Hair follicular keratinocyte (primary cell): ENCODE measurements around the gene PCDHA11. TPM values are rescaled to one million over a fixed set of nuclear protein-coding genes. Genes with fewer than 3 reads are reported as not detected.

Experiments used
- total RNA-seq: library from RNA; depleted of rRNA; stranded (reverse); fragments of >200 nt; gene quantifications from 2 replicates; pipeline ENCODE4 v1.2.3, GENCODE V29; 2015

PCDHA11 gene, protein sequence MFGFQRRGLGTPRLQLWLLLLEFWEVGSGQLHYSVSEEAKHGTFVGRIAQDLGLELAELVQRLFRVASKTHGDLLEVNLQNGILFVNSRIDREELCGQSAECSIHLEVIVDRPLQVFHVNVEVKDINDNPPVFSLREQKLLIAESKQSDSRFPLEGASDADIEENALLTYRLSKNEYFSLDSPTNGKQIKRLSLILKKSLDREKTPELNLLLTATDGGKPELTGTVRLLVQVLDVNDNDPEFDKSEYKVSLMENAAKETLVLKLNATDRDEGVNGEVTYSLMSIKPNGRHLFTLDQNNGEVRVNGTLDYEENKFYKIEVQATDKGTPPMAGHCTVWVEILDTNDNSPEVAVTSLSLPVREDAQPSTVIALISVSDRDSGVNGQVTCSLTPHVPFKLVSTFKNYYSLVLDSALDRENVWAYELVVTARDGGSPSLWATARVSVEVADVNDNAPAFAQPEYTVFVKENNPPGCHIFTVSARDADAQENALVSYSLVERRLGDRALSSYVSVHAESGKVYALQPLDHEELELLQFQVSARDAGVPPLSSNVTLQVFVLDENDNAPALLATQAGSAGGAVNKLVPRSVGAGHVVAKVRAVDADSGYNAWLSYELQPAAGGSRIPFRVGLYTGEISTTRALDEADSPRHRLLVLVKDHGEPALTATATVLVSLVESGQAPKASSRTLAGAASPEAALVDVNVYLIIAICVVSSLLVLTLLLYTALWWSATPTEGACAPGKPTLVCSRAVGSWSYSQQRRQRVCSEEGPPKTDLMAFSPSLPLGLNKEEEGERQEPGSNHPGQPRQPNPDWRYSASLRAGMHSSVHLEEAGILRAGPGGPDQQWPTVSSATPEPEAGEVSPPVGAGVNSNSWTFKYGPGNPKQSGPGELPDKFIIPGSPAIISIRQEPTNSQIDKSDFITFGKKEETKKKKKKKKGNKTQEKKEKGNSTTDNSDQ
- total RNA-seq: under 0.01 TPM in 1 of 2 replicates, not detected in the other

GRCh38 chr5:140868721-140869554 is at the start of gene PCDHA11:
Gene PCDHA11, plus strand, starts transcription at chr5:140868957. Its CDS starts 147 bp downstream, at chr5:140869104.

DNA sequence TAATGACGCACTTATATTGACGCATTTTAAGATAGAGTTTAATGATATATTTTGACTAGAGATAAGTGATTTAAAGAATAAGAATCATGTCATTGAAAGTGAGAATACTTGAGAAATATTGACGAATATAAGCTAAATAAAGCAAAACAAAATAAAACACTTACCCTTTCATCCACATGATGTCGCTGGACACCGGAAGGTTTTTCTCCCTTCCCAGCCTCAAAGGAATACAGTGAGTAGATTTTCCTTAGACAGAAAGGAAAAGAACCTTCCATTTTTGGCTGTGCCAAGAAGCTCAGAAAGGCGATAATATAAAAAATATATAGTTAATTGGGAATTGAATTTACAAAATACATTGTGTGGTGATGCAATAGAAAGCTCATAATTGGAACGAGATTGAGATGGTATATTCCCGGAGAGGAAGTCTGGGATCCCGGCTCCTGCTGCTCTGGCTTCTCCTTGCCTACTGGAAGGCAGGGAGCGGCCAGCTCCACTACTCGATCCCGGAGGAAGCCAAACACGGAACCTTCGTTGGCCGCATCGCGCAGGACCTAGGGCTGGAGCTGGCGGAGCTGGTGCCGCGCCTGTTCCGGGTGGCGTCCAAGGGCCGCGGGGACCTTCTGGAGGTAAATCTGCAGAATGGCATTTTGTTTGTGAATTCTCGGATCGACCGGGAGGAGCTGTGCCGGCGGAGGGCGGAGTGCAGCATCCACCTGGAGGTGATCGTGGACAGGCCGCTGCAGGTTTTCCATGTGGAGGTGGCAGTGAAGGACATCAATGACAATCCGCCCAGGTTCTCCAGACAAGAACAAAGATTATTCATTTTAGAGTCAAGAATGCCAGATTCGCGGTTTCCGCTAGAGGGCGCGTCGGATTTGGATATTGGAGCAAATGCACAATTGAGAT is 47.1 kb upstream of the PCDHA11 start, which contains the start of gene PCDHA5:
Gene PCDHA5, plus strand, starts transcription at position 239 of the 906 bp plus-strand sequence.

DNA sequence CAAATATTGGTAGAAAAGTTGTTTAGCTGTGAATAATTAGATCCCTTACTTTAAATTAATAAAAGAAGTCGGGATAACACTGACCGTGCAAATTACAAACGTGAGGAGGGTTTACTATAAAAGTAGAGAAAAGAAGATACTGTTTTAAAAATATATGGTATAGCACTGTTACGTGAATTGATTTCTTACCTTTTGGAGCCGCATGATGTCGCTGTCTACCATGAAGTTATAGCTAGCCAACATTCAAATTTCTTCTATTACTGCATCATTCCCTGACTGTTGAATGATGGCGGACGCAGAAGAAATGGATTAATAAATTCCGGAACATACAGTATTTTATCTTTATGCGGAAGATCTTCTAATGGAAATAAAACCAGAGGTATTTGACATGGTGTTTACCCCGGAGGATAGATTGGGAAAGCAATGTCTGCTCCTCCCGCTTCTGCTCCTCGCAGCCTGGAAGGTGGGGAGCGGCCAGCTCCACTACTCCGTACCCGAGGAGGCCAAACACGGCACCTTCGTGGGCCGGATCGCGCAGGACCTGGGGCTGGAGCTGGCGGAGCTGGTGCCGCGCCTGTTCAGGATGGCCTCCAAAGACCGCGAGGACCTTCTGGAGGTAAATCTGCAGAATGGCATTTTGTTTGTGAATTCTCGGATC is 40.9 kb upstream of the PCDHA11 start, which contains the start of gene PCDHA6:
Gene PCDHA6, plus strand, starts transcription at position 257 of the 658 bp plus-strand sequence. Its CDS starts 132 bp downstream, at position 389.

GRCh38 chr5:140833993-140834392 is 34.8 kb upstream of the PCDHA11 start, which contains the start of gene PCDHA7:
Gene PCDHA7, plus strand, starts transcription at chr5:140834269. Its CDS starts 115 bp downstream, at chr5:140834384.

GRCh38 chr5:140840978-140841962 is 27.5 kb upstream of the PCDHA11 start, which contains the start of gene PCDHA8:
Gene PCDHA8, plus strand, starts transcription at chr5:140841187. Its CDS starts 135 bp downstream, at chr5:140841322.

GRCh38 chr5:140848139-140849102 is 20.3 kb upstream of the PCDHA11 start, which contains the start of gene PCDHA9:
Gene PCDHA9, plus strand, starts transcription at chr5:140848382. Its CDS starts 114 bp downstream, at chr5:140848496.

DNA sequence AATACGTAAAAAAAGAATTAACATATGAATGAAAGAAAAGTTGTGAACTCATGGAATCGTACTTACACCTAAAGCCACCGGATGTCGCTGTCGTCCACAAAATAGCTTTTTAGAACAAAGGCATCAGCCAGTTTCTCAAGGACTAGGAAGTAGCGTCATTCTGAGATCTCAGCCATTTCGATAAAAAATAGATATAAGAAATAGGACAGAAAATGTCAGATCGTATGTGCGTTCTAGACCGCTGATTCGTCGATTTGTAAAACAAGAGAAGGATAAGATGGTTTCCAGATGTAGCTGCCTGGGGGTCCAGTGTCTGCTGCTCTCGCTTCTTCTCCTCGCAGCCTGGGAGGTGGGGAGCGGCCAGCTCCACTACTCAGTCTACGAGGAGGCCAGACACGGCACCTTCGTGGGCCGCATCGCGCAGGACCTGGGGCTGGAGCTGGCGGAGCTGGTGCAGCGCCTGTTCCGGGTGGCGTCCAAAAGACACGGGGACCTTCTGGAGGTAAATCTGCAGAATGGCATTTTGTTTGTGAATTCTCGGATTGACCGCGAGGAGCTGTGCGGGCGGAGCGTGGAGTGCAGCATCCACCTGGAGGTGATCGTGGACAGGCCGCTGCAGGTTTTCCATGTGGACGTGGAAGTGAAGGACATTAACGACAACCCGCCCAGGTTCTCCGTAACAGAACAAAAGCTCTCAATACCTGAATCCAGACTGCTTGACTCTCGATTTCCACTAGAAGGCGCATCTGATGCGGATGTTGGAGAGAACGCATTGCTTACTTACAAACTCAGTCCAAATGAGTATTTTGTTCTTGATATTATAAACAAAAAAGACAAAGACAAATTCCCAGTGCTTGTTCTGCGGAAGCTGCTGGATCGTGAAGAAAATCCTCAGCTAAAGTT is 12.7 kb upstream of the PCDHA11 start, which contains the start of gene PCDHA10:
Gene PCDHA10, plus strand, starts transcription at position 126 of the 903 bp plus-strand sequence. Its CDS starts 152 bp downstream, at position 278.

DNA sequence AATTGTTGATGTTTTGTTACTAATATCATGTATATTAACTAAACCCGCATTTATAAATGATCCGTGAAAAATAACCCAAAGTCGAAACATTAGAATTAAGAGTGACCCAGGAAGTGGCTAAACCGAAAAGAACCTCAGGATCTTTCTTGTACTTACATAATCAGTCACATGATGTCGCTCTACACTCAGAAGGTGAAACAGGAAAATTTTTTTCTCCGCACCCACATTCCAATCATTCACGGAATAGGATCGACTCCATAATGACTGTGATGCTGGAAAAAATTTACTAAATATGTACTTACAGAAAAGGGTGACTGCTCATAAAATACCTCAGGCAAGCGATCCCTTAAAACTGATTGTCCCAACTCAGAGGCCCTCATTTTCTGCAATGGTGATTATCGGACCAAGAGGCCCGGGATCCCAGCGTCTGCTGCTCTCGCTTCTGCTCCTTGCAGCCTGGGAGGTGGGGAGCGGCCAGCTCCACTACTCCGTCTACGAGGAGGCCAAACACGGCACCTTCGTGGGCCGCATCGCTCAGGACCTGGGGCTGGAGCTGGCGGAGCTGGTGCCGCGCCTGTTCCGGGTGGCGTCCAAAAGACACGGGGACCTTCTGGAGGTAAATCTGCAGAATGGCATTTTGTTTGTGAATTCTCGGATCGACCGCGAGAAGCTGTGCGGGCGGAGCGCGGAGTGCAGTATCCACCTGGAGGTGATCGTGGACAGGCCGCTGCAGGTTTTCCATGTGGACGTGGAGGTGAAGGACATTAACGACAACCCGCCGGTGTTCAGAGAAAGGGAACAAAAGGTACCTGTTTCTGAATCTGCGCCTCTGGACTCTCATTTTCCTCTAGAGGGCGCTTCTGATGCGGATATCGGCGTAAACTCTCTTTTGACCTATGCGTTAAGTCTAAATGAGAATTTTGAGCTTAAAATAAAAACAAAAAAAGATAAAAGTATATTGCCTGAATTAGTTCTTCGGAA is 6.6 kb downstream of the PCDHA11 start, which contains the start of gene PCDHA12:
Gene PCDHA12, plus strand, starts transcription at position 224 of the 981 bp plus-strand sequence. Its CDS starts 165 bp downstream, at position 389.

GRCh38 chr5:140881889-140882590 is 13.3 kb downstream of the PCDHA11 start, which contains the start of gene PCDHA13:
Gene PCDHA13, plus strand, starts transcription at chr5:140882124. Its CDS starts 145 bp downstream, at chr5:140882269.

Other genes with a start within 250 kb of the PCDHA11 start
- 0.08 and 0.76 TPM in 2 replicates for gene CD14, start 235.8 kb upstream of the PCDHA11 start, total RNA-seq
- gene TMCO6, start 229.5 kb upstream of the PCDHA11 start, total RNA-seq: 27.4 and 28.1 TPM in 2 replicates
- 44.7 and 60.0 TPM in 2 replicates for gene NDUFA2, start 221.3 kb upstream of the PCDHA11 start, total RNA-seq
- 63.2 and 93.5 TPM in 2 replicates for gene IK, start 221.1 kb upstream of the PCDHA11 start, total RNA-seq
- 14.7 and 16.0 TPM in 2 replicates for gene WDR55, start 204.1 kb upstream of the PCDHA11 start, total RNA-seq
- 0.78 and 1.6 TPM in 2 replicates for gene DND1, start 195.4 kb upstream of the PCDHA11 start, total RNA-seq
- 63.0 and 96.6 TPM in 2 replicates for gene HARS1, start 177.6 kb upstream of the PCDHA11 start, total RNA-seq
- 26.0 and 27.2 TPM in 2 replicates for gene HARS2, start 177.5 kb upstream of the PCDHA11 start, total RNA-seq
- 29.0 and 31.2 TPM in 2 replicates for gene ZMAT2, start 168.5 kb upstream of the PCDHA11 start, total RNA-seq
- gene PCDHA1, start 82.8 kb upstream of the PCDHA11 start, total RNA-seq: not detected in 2 replicates
- not detected in 2 replicates for gene PCDHA2, start 74.1 kb upstream of the PCDHA11 start, total RNA-seq
- not detected in 2 replicates for gene PCDHA3, start 67.9 kb upstream of the PCDHA11 start, total RNA-seq
- not detected in 2 replicates for gene PCDHA4, start 61.9 kb upstream of the PCDHA11 start, total RNA-seq
- not detected in 2 replicates for gene PCDHA5, start 47.3 kb upstream of the PCDHA11 start, total RNA-seq
- 0.16 TPM in 1 of 2 replicates, not detected in the other for gene PCDHA6, start 41.0 kb upstream of the PCDHA11 start, total RNA-seq
- gene PCDHA7, start 34.7 kb upstream of the PCDHA11 start, total RNA-seq: not detected in 2 replicates
- not detected in 2 replicates for gene PCDHA8, start 27.8 kb upstream of the PCDHA11 start, total RNA-seq
- not detected in 2 replicates for gene PCDHA9, start 20.6 kb upstream of the PCDHA11 start, total RNA-seq
- gene PCDHA10, start 13.1 kb upstream of the PCDHA11 start, total RNA-seq: not detected in 2 replicates
- gene PCDHA12, start 6.4 kb downstream of the PCDHA11 start, total RNA-seq: not detected in 2 replicates
- gene PCDHA13, start 13.2 kb downstream of the PCDHA11 start, total RNA-seq: not detected in 2 replicates
- 0.16 and 0.61 TPM in 2 replicates for gene PCDHAC1, start 57.3 kb downstream of the PCDHA11 start, total RNA-seq
- gene PCDHAC2, start 97.5 kb downstream of the PCDHA11 start, total RNA-seq: 1.1 and 1.3 TPM in 2 replicates
- not detected in 2 replicates for gene PCDHB1, start 182.4 kb downstream of the PCDHA11 start, total RNA-seq
- 0.08 and 0.62 TPM in 2 replicates for gene PCDHB2, start 225.7 kb downstream of the PCDHA11 start, total RNA-seq
- under 0.01 TPM in 1 of 2 replicates, not detected in the other for gene PCDHB3, start 231.5 kb downstream of the PCDHA11 start, total RNA-seq